Stimulated activated naive CD8-positive, alpha-beta T cell treated with anti-CD3 and anti-CD28 coated beads, Interleukin-15, Interleukin-2, amounts not matched to agents 100 ng/mL and 50 ng/mL, for 24 hours (primary cell): ENCODE data around the gene MLLT3.
A peak's percentile ranks its signal among the peaks of the same experiment; 100 is the strongest.

Experiments
- H3K27ac Mint-ChIP-seq: one replicate; pipeline ENCODE4 v1.8.0; 2021; ENCODE audit warnings: mild to moderate bottlenecking, mixed read lengths
- H3K27me3 Mint-ChIP-seq: one replicate; pipeline ENCODE4 v1.8.0; 2021; ENCODE audit warnings: mixed read lengths
- H3K36me3 Mint-ChIP-seq: one replicate; pipeline ENCODE4 v1.8.0; 2021; ENCODE audit warnings: low read depth, mixed read lengths
- H3K4me1 Mint-ChIP-seq: one replicate; pipeline ENCODE4 v1.8.0; 2021; ENCODE audit warnings: low read depth, mixed read lengths
- H3K4me3 Mint-ChIP-seq: one replicate; pipeline ENCODE4 v1.8.0; 2021; ENCODE audit warnings: mild to moderate bottlenecking, mixed read lengths
- H3K9me3 Mint-ChIP-seq: one replicate; pipeline ENCODE4 v1.8.0; 2021; ENCODE audit warnings: mixed read lengths

MLLT3 gene

DNA sequence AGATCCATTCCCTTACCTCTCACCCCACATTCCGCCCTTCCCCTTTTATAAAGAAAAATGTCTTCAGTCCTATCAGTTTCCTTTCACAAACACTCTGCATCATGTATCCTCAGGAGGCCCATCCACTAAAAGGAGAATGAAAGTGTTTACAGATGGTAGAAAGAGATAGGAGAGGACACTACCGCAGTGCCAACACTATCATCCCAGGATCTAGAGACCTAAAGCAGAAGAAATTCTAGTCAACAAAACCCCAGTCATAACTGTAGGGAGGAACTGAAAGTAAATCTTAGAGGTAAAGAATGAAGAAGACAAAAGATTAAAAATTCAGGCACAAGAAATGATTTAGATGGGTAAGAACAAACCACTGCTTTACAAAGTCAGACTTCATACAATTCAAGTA, 114.1 kb downstream of the MLLT3 start:
- no peaks in the 10 kb centered on the region for H3K27me3 Mint-ChIP-seq
- peak overlapping the region; percentile 9 for H3K4me3 Mint-ChIP-seq
- no peaks in the 10 kb centered on the region for H3K9me3 Mint-ChIP-seq
- peaks cover 76% of the 10 kb centered on the region for H3K4me1 Mint-ChIP-seq
- peaks cover 6% of the 10 kb centered on the region for H3K36me3 Mint-ChIP-seq
- no peak overlapping the region for H3K27ac Mint-ChIP-seq

DNA sequence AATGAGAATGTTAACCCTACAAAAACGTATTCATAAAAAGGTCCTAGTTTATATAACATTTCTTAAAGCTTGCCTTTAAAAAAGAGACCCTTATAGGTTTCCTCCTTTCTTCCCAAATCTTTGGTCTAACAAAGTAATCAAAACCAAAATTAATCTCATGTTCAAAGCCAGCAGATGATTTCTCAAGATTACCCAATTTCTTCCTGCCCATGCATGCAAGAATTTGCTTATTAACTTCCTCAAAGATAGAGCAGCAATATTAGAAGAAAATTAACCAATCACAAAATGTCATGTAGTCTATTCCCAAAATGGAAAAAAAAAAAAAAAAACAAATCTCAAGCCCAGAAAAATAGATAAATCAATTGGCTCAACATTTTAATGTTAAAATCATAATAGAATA, 114.9 kb downstream of the MLLT3 start:
- H3K27me3 Mint-ChIP-seq = no peaks in the 10 kb centered on the region
- H3K4me1 Mint-ChIP-seq = peaks cover 69% of the 10 kb centered on the region
- H3K9me3 Mint-ChIP-seq = no peaks in the 10 kb centered on the region
- no peak overlapping the region for H3K27ac Mint-ChIP-seq
- no peak overlapping the region for H3K4me3 Mint-ChIP-seq
- H3K36me3 Mint-ChIP-seq = peaks cover 9% of the 10 kb centered on the region

DNA sequence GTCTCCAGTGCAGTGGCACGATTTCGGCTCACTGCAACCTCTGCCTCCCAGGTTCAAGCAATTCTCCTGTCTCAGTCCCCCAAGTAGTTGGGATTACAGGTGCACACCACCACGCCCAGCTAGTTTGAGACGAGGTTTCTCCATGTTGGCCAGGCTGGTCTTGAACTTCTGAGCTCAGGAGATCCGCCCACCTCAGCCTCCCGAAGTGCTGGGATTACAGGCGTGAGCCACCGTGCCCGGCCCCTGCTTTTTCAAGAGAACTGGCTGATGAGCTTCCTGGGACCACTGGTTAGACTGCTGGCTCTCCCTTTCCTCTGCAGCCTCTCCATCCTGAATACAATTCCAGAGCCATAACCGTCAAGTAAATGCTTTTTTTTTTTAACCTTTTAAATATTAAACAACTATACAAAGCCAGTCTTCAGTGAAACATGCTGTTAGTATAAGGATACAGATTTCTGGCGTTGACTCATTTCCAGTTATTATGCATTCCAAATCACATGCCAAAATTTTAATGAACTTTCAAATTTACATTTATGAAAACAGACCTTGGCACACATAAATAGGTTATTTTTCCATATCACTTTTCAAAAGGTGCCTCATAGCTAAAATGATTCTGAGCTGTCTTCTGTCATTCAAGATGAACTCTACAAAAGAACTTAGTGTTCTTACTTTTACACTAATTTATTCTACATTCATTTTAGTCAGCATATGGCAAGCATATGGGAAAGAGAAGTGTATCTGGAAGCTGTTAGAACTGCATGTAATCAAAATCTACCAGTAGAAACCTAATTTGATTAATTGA, 116.0 kb downstream of the MLLT3 start:
- peaks cover 61% of the 10 kb centered on the region for H3K4me1 Mint-ChIP-seq
- no peaks in the 10 kb centered on the region for H3K9me3 Mint-ChIP-seq

DNA sequence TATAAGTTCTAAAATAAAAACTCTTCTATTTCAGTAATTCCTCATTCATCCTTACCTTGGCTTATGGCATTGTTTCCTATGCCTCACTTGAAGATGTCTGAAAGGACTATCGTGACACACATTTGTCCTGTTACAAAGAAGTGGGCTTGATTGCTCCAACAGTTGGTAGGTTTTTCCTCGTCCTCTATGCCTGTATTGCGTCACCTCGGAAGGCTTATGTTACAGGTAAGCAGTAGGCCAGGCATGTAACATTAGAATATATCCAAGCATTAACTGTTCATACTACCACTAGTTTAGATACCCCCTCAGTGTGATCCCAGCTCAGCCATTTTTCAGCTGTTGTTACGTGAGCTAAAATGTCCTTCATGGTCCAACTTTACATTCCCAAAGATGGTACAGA, 116.7 kb downstream of the MLLT3 start:
- H3K27ac Mint-ChIP-seq = no peak overlapping the region
- no peaks in the 10 kb centered on the region for H3K27me3 Mint-ChIP-seq
- H3K4me3 Mint-ChIP-seq = no peak overlapping the region
- peaks cover 9% of the 10 kb centered on the region for H3K36me3 Mint-ChIP-seq
- H3K4me1 Mint-ChIP-seq = peaks cover 61% of the 10 kb centered on the region
- H3K9me3 Mint-ChIP-seq = no peaks in the 10 kb centered on the region

More for the DNA sequence above, 116.0 kb downstream of the MLLT3 start:
- Mint-ChIP-seq H3K27me3 (no peaks in the 10 kb centered on the region), H3K36me3 (peaks cover 9% of the 10 kb centered on the region), H3K27ac (no peak overlapping the region), H3K4me3 (no peak overlapping the region)

DNA sequence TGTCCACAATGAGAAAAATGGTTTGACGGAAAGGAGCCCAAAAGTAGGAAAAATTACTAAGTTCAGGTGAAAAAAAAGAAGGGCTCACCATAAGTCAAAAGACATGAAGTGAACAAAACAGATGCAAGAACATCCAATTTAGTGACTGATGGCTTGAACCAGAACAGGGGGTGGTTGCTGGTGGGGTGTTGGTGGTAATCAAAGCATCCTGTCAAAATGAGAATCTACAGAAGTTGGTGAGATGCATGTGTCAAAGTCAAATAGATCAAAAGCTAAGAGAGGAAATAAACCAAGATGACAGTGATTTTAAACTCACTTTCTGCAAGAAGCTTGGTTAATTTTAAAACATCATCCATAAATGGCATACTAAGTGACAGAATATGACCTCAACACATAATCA, 117.4 kb downstream of the MLLT3 start:
- H3K27ac Mint-ChIP-seq = no peak overlapping the region
- H3K4me3 Mint-ChIP-seq = peak overlapping the region; percentile 2
- H3K4me1 Mint-ChIP-seq = peaks cover 61% of the 10 kb centered on the region
- no peaks in the 10 kb centered on the region for H3K9me3 Mint-ChIP-seq
- peaks cover 9% of the 10 kb centered on the region for H3K36me3 Mint-ChIP-seq
- H3K27me3 Mint-ChIP-seq = no peaks in the 10 kb centered on the region

DNA sequence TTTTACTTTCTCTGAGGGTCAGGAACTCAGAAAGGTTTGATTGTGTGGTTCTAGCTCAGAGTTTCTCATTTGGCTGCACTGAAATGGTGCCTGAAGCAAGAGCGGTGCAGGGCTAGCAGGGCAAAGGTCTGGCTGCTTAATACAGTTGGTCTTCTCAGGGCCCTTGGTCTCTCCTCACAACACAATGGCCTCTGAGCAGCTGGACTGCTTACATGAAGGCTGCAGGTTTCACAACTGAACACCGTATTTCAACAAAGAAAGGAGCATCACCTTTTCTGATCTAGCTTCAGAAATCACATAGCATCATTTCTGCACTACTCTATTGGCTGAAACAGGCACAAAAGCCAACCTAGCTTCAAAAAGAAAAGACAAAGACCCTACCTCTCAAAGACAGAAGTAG, 122.2 kb downstream of the MLLT3 start:
- Mint-ChIP-seq H3K36me3 (peaks cover 14% of the 10 kb centered on the region), H3K4me3 (no peak overlapping the region), H3K4me1 (peaks cover 39% of the 10 kb centered on the region), H3K27me3 (no peaks in the 10 kb centered on the region), H3K9me3 (no peaks in the 10 kb centered on the region), H3K27ac (no peak overlapping the region)

DNA sequence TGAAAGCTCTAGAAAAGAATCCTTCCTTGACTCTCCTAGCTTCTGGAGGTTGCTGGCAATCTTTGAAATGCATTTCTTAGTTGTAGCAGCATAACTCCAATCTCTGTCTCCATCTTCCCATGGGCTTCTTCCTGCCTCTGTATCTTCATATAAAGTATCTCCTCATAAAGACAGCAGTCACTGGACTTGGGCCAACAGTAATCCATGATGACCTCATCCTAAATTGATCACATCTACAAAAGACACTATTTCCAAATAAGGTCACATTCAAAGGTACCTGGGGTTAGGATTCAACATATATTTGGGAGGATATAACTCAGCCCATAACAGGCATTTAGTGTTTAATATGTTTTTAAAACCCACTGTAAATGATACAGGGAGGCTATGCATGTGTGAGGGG, 123.3 kb downstream of the MLLT3 start:
- Mint-ChIP-seq H3K27me3 (no peaks in the 10 kb centered on the region), H3K9me3 (no peaks in the 10 kb centered on the region), H3K4me3 (no peak overlapping the region), H3K27ac (no peak overlapping the region), H3K4me1 (peaks cover 32% of the 10 kb centered on the region), H3K36me3 (peaks cover 14% of the 10 kb centered on the region)

DNA sequence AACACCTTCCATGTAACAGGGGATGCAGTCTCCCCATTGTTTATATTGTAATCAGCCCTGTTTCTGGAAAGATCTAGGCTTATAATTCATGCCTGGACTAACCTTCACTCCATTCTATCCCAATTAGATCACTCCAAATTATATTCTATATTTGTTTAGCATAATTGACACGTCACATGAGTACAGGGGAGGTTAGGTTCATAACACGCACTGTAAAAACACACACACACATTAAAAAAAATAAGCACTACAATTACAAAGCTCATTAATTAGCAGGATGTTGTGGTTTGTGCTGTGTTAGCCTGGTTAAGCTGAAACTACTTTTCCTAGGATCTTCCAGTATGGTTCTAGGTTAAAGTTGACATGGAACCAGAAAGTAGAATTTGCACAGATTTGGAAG, 126.0 kb downstream of the MLLT3 start:
- no peaks in the 10 kb centered on the region for H3K27me3 Mint-ChIP-seq
- H3K9me3 Mint-ChIP-seq = no peaks in the 10 kb centered on the region
- H3K4me1 Mint-ChIP-seq = peaks cover 33% of the 10 kb centered on the region
- H3K4me3 Mint-ChIP-seq = no peak overlapping the region
- H3K36me3 Mint-ChIP-seq = peaks cover 4% of the 10 kb centered on the region
- no peak overlapping the region for H3K27ac Mint-ChIP-seq

DNA sequence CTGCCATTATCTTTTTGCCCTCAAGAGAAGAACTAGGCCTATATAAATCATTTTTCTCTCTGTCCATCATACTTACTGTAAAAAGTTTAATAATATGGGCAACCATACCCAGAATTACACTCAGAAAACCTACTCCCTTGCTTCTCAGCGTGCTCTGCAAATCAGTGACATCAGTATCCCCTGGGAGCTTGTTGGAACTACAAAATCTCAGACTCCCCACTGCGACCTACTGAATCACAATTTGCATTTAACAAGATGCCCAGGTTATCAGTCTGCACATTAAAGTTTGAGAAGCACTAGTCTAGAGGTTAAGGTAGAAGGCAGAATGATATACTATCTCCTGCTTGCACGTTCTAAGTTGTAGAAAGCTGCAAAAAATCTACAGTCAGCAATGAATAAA, 127.2 kb downstream of the MLLT3 start:
- Mint-ChIP-seq H3K4me3 (no peak overlapping the region), H3K27me3 (no peaks in the 10 kb centered on the region), H3K9me3 (no peaks in the 10 kb centered on the region), H3K36me3 (peaks cover 4% of the 10 kb centered on the region), H3K27ac (no peak overlapping the region), H3K4me1 (peaks cover 45% of the 10 kb centered on the region)

DNA sequence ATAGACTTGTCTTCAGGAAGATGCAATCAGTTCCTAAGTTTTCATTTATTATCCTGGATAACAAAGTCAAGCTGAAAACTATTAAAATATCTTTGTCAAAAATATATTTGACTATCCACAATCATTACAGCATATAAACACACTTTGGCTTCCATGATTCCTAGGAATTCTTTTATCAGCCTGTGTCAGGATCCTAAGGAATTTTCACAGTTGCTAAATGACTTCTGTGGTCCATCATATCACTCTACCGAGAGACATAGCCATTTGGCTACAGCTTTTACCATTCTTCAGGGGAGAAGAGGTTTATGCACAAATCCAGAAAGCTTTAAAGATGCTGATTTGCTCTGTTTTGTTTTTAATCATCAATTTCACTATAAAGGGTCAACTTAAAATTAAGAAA, 128.3 kb downstream of the MLLT3 start:
- Mint-ChIP-seq H3K27me3 (no peaks in the 10 kb centered on the region), H3K9me3 (no peaks in the 10 kb centered on the region), H3K36me3 (peaks cover 4% of the 10 kb centered on the region), H3K4me1 (peaks cover 46% of the 10 kb centered on the region), H3K27ac (no peak overlapping the region), H3K4me3 (no peak overlapping the region)

DNA sequence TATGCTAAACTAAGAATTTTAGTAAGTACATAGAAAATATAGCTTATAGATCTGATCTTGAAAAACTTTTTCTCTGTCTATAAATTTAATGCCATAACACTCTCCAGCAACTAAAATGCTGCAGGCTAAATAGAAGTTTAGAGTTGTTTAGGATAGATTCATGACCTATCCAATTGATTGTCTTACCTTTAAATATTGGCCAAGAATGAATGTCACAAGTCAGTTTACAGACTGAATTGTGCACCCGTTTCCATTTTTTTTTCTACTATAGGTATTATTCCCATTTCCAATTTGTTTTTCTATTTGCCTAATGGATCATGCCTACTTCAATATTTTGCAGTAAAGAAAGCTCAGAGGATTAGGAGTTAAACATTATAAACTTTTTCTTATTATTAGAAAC, 129.5 kb downstream of the MLLT3 start:
- H3K4me3 Mint-ChIP-seq = no peak overlapping the region

DNA sequence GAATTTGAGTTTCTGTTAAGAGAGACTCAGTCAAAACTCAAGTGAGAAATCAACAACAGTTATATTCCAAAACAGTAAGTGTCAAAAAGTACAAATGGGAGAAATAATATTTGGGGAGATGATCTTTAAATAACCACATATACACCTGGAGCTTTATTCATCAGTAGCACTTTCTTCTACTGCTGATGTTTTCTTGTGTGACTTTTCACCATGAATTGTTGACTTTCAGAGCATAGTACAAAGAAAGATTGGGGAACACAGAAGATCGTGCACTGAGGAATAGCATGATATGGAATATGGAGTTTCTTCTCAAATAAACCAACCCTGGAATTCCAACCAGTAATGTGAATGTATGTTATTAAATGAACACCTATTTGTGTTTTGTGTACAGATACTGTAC, 130.7 kb downstream of the MLLT3 start:
- H3K27ac Mint-ChIP-seq = no peak overlapping the region
- H3K9me3 Mint-ChIP-seq = no peaks in the 10 kb centered on the region
- H3K4me3 Mint-ChIP-seq = no peak overlapping the region
- H3K27me3 Mint-ChIP-seq = no peaks in the 10 kb centered on the region
- peaks cover 38% of the 10 kb centered on the region for H3K4me1 Mint-ChIP-seq
- no peaks in the 10 kb centered on the region for H3K36me3 Mint-ChIP-seq

More for the DNA sequence above, 129.5 kb downstream of the MLLT3 start:
- Mint-ChIP-seq H3K27me3 (no peaks in the 10 kb centered on the region), H3K4me1 (peaks cover 43% of the 10 kb centered on the region), H3K27ac (no peak overlapping the region), H3K9me3 (no peaks in the 10 kb centered on the region), H3K36me3 (no peaks in the 10 kb centered on the region)

DNA sequence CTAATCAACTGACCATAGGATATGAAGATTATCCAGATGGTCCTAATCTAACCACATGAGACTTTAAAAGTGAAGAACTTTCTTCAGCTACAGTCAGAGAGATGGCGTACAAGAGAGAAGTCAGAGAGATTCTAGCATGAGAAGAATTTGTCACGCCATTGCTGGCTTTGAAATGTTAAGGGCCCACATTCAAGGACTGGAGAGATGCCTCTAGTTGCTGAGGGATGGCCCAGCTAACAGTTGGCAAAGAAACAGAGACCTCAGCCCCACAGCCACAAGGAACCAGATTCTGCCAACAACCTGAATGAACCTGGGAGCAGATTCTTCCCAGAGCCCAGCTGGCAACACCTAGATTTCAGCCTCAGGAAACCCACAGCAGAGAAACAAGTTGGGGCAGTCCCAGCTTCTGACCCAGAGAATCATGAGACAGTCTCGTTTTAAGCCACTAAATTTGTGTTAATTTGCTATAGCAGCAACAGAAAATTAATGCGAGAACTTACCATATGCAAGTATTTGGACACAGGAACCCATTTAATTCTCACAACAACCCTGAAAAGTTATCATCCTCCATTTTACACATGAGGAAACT, 132.0 kb downstream of the MLLT3 start:
- H3K27me3 Mint-ChIP-seq = no peaks in the 10 kb centered on the region
- H3K4me1 Mint-ChIP-seq = peaks cover 38% of the 10 kb centered on the region
- no peaks in the 10 kb centered on the region for H3K9me3 Mint-ChIP-seq
- H3K36me3 Mint-ChIP-seq = no peaks in the 10 kb centered on the region
- H3K27ac Mint-ChIP-seq = no peak overlapping the region
- H3K4me3 Mint-ChIP-seq = no peak overlapping the region

DNA sequence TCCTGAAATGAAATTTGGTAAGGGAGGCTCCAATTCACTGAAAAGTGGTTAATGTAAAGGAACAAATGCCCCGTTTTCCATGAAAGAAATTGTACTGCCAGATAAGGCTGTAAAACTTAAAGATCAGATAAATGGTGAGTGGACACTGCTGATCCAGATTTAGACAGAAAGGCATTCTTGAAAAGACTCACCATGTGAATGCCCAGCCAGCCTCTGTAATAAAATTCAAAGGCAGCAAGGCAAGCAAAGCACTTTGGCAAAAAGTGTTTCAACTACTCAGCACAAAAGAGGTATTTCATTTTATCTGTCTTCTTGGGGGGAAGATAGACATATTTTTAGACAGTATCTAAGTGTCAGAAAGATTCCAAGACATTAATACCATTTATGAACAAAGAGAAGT, 133.6 kb downstream of the MLLT3 start:
- H3K27ac Mint-ChIP-seq = no peak overlapping the region
- H3K36me3 Mint-ChIP-seq = no peaks in the 10 kb centered on the region
- no peaks in the 10 kb centered on the region for H3K27me3 Mint-ChIP-seq
- no peak overlapping the region for H3K4me3 Mint-ChIP-seq
- H3K9me3 Mint-ChIP-seq = no peaks in the 10 kb centered on the region
- peaks cover 33% of the 10 kb centered on the region for H3K4me1 Mint-ChIP-seq

DNA sequence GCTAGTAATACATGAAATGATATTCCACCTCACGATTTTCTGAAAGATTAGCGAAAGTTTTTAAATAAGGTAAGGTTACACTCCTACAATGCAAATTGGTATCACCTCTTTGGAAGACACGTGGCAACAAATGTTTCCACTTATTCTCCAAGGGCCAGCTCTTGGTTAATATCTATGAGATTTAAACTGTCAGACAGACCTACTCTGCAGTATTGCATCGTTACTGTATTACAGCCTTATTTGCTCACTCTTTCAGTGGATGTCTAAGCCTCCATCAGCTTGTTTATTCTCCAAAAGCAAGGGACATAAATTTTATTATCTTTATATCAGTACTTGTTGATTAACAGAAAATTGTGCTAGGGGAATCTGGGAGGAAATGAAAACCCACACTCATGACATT, 135.7 kb downstream of the MLLT3 start:
- H3K36me3 Mint-ChIP-seq = no peaks in the 10 kb centered on the region
- peaks cover 31% of the 10 kb centered on the region for H3K4me1 Mint-ChIP-seq

DNA sequence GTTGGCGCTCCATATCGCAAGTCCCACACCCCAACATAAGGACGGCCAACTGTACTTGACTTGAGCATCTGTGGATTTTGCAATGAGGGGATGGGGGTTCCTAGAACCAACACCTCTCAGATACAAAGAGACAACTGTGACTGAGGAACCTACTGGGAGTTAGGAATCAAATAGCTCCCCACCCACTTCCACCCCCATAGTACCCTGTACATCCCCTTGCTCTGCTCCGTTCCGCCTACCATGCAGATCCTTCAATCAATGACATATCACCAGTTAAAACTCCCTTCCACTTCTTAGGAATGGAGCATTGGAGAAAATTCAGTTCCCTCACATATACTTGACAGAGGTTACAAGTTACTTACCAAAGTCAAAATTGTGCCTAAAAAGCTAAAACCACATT, 140.9 kb downstream of the MLLT3 start:
- H3K9me3 Mint-ChIP-seq = no peaks in the 10 kb centered on the region
- no peak overlapping the region for H3K27ac Mint-ChIP-seq
- no peaks in the 10 kb centered on the region for H3K27me3 Mint-ChIP-seq
- H3K4me3 Mint-ChIP-seq = no peak overlapping the region
- no peaks in the 10 kb centered on the region for H3K36me3 Mint-ChIP-seq
- H3K4me1 Mint-ChIP-seq = peaks cover 28% of the 10 kb centered on the region

More for the DNA sequence above, 135.7 kb downstream of the MLLT3 start:
- H3K27me3 Mint-ChIP-seq = no peaks in the 10 kb centered on the region
- H3K4me3 Mint-ChIP-seq = no peak overlapping the region
- no peak overlapping the region for H3K27ac Mint-ChIP-seq
- H3K9me3 Mint-ChIP-seq = no peaks in the 10 kb centered on the region
